Ishikawa (cell line): ENCODE measurements around the gene FLT1.

ENCODE experiments used
- CEBPB ChIP-seq: IDR thresholded peaks from 2 replicates; pipeline ENCODE4 v1.6.1; 2012
- CREB1 ChIP-seq: IDR thresholded peaks from 2 replicates; pipeline ENCODE4 v1.6.1; 2012; ENCODE audit warnings: low read depth
- EGR1 ChIP-seq: IDR thresholded peaks from 2 replicates; pipeline ENCODE4 v1.6.1; 2012
- EP300 ChIP-seq: IDR thresholded peaks from 2 replicates; pipeline ENCODE4 v1.6.1; 2012; ENCODE audit warnings: borderline replicate concordance
- FOXM1 ChIP-seq: IDR thresholded peaks from 2 replicates; pipeline ENCODE4 v1.6.1; 2012; ENCODE audit warnings: low read depth, borderline replicate concordance
- NFIC ChIP-seq: IDR thresholded peaks from 2 replicates; pipeline ENCODE4 v1.6.1; 2012
- RAD21 ChIP-seq: IDR thresholded peaks from 2 replicates; pipeline ENCODE4 v1.6.1; 2012; ENCODE audit warnings: low read depth
- TAF1 ChIP-seq: IDR thresholded peaks from 2 replicates; pipeline ENCODE4 v1.6.1; 2012; ENCODE audit warnings: low read depth, mild to moderate bottlenecking
- TCF12 ChIP-seq: IDR thresholded peaks from 2 replicates; pipeline ENCODE4 v1.6.1; 2012; ENCODE audit warnings: low read depth
- TEAD4 ChIP-seq: IDR thresholded peaks from 2 replicates; pipeline ENCODE4 v1.6.1; 2012
- YY1 ChIP-seq: IDR thresholded peaks from 2 replicates; pipeline ENCODE4 v1.6.1; 2012; ENCODE audit warnings: low read depth
- ZBTB7A ChIP-seq: IDR thresholded peaks from 2 replicates; pipeline ENCODE4 v1.6.1; 2012; ENCODE audit warnings: low read depth
- TF ChIP-seq, protein P1 (sequence below): IDR thresholded peaks from 2 replicates; pipeline ENCODE4 v1.6.1; 2012; ENCODE audit warnings: low read depth, mild to moderate bottlenecking
- TF ChIP-seq, protein P2 (sequence below): IDR thresholded peaks from 2 replicates; pipeline ENCODE4 v1.6.1; 2012
- TF ChIP-seq, protein P3 (sequence below): IDR thresholded peaks from 2 replicates; pipeline ENCODE4 v1.6.1; 2012

The FLT1 gene

DNA sequence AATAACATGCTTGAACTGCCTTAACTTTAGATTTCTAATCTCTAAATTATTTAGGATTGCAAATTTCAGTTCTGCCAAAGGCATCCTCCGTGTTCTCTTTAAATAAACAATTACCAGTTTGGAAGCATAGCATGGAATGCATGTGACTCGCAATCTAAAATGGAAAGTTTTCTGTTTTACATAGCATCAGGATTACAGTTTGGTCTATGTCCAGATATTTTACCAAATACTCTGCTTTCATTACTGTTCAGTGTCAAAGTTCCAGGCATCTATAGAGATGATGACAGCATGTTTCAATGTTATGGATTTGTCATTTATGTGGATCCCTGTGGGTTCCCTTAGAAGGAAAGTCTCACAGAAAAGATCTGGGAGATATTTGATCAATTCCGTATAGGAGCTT is 16.8 kb downstream of the FLT1 start:
- no peak for TF ChIP-seq EP300

DNA sequence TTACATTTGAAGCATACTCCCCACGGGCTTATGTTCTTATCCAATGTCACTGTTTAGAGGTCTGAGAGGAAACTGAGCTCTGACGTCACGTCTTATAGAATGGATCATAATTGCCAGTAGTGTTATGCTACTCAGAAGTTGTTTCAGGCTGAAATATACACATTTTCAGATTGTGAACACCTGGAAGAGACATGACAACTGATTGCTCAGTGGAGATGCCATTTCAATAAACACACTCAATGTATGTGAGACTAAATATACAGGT is 17.3 kb downstream of the FLT1 start:
- no peak for TF ChIP-seq RAD21
- TF ChIP-seq TCF12: no peak
- TF ChIP-seq EP300: no peak

DNA sequence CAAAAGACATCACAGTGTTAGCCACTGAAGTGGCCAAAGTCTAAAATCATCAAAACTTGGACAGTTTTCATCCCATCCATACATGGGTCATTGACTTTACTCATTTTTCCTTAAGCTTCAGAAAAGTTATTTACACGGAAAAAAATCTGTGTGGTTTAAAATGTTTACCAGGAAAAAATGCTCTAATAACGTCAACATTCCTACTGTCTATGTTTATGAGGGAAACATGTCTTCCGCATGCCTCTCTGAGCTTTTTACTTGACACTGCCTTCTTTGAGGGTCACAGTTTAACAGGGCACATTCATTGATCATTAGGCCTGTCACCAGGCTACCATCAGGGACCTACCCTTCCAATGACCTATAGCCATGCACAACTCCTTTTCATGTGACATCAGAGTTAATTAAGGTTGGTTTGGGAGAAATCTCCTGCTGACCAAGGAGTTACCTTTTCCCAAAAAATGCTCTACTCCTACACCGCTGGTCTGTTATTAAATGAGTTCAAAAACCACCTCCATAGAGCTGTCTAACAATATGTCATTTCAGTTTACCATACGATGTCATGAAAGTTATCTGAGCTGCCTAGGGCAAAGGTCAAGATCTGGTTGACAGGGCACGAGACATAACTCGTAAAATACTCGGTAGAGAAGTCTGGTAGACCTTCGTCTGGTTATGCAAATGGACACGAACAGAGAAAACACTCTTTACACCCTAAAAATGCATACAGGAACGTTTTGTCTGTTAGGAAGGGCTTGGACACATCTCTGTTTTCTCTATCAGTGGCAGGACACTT is 17.8 kb downstream of the FLT1 start:
- TF ChIP-seq EGR1 (no peak), ZBTB7A (no peak), NFIC (no peak), FOXM1 (no peak), EP300 (no peak), YY1 (no peak)
- TF ChIP-seq, protein P1, sequence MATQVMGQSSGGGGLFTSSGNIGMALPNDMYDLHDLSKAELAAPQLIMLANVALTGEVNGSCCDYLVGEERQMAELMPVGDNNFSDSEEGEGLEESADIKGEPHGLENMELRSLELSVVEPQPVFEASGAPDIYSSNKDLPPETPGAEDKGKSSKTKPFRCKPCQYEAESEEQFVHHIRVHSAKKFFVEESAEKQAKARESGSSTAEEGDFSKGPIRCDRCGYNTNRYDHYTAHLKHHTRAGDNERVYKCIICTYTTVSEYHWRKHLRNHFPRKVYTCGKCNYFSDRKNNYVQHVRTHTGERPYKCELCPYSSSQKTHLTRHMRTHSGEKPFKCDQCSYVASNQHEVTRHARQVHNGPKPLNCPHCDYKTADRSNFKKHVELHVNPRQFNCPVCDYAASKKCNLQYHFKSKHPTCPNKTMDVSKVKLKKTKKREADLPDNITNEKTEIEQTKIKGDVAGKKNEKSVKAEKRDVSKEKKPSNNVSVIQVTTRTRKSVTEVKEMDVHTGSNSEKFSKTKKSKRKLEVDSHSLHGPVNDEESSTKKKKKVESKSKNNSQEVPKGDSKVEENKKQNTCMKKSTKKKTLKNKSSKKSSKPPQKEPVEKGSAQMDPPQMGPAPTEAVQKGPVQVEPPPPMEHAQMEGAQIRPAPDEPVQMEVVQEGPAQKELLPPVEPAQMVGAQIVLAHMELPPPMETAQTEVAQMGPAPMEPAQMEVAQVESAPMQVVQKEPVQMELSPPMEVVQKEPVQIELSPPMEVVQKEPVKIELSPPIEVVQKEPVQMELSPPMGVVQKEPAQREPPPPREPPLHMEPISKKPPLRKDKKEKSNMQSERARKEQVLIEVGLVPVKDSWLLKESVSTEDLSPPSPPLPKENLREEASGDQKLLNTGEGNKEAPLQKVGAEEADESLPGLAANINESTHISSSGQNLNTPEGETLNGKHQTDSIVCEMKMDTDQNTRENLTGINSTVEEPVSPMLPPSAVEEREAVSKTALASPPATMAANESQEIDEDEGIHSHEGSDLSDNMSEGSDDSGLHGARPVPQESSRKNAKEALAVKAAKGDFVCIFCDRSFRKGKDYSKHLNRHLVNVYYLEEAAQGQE: no peak
- TF ChIP-seq, protein P2, sequence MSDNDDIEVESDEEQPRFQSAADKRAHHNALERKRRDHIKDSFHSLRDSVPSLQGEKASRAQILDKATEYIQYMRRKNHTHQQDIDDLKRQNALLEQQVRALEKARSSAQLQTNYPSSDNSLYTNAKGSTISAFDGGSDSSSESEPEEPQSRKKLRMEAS: no peak

DNA sequence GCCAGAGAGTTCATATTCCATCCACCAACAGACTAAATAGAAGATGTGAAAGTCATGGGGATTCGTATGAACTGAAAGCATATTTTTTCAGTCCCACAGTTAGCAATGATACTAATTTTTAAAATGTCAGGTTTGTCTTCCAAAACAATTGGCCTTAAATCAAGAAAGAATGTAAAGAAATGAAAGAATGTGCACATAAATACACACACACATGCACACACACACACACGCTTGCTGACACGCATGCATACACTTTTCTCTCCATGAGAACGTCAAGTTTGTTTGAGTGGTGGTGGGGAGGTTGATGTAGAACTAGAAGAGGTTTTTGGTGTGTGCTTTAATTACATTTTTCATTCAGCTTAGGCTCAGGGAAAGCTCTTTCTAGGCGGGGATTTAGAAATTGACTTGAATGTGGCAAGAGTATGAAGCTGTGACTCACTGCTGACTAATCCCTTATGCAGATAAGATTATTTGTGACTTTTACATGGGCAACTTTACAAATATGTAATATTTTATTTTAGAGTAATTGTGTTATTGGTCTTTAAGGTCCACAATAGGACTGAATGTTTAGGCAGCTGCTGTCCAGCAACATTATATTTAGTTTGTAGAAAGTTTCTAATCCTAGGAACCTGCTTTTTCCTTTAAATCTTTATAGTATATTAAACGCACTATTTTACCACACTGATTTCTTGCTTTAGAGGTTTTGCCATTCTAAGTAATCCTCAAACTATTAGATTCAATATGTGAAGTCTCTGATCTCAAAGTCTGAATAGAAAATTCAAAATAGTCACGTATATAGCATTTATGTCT is 18.8 kb downstream of the FLT1 start:
- no peak for TF ChIP-seq RAD21
- TF ChIP-seq, protein P1: no peak
- TF ChIP-seq, protein P2: no peak
- TF ChIP-seq YY1: no peak
- TF ChIP-seq TCF12: no peak
- no peak for TF ChIP-seq FOXM1
- TF ChIP-seq NFIC: no peak
- TF ChIP-seq EGR1: no peak
- no peak for TF ChIP-seq TEAD4
- no peak for TF ChIP-seq EP300
- TF ChIP-seq TAF1: no peak
- TF ChIP-seq CREB1: no peak
- TF ChIP-seq, protein P3, sequence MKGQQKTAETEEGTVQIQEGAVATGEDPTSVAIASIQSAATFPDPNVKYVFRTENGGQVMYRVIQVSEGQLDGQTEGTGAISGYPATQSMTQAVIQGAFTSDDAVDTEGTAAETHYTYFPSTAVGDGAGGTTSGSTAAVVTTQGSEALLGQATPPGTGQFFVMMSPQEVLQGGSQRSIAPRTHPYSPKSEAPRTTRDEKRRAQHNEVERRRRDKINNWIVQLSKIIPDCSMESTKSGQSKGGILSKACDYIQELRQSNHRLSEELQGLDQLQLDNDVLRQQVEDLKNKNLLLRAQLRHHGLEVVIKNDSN: no peak
- TF ChIP-seq CEBPB: no peak
- TF ChIP-seq ZBTB7A: no peak

DNA sequence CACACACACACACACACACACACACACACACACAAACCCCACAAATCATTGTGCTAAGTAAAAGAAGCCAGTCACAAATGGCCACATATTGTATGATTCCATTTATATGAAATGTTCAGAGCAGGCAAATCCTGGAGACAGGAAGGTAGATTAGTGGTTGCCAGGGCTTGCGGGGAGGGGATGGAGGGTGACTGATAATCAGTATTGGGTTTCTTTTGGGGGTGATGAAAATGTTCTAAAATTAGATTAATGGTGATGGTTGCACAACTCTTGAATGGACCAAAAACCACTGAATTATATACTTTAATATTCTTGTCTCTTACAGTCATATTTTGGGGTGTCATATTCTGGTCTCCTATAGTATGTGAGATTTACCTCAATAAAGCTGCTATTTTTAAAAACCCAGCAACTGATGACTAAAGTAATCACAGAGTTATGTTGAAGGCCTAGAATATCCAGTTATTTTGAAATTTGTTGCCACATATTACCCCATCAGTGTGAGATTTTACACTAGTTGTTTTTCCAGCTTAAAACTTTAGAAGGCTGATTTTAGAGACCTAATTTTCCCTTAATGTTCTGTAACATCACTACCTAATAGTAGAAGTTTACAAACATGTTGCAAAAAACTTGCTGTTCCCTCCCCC is 20.3 kb downstream of the FLT1 start:
- TF ChIP-seq FOXM1 (no peak), EGR1 (no peak), CEBPB (no peak), TCF12 (no peak), NFIC (no peak), TAF1 (no peak), CREB1 (no peak), YY1 (no peak), ZBTB7A (no peak), EP300 (no peak), TEAD4 (no peak), RAD21 (no peak)
- TF ChIP-seq, protein P3: no peak
- TF ChIP-seq, protein P2: no peak
- TF ChIP-seq, protein P1: no peak
